NK-92 treated with Interleukin-12 subunit alpha and Interleukin-12 subunit beta, amount 100 ng/mL, for 24 hours (cell line): ENCODE results near the gene GSTM1.
"Not testable (repeated sequence)": the region's sequence is repeated elsewhere in the genome, so short reads cannot be mapped to it uniquely, and the experiment has no call there.

Experiments used
- DNase-seq: peaks from one replicate; lab custom pipeline; 2025; lab: John Stamatoyannopoulos, UW

Gene GSTM1

GRCh38 chr1:109659997-109660690, 27.5 kb upstream of the GSTM1 start:
- no peak for DNase-seq

- not testable (repeated sequence) for DNase-seq
Observed at GRCh38 chr1:109660691-109661026, 27.0 kb upstream of the GSTM1 start.

DNA sequence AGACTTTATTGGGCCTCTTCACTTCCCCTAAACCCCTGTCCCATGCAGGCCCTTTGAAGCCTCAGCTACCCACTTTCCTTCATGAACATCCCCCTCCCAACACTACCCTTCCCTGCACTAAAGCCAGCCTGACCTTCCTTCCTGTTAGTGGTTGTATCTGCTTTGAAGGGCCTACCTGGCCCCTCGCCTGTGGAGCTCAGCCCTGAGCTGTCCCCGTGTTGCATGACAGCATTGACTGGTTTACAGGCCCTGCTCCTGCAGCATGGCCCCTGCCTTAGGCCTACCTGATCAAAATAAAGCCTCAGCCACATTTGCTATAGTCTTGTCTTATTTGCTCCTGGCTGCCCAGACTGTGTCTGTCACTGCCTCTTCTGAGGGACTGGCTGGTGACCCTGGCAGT, 26.2 kb upstream of the GSTM1 start:
- DNase-seq = no peak

GRCh38 chr1:109664671-109665070, 22.9 kb upstream of the GSTM1 start:
- DNase-seq = no peak

- no peak for DNase-seq
Observed at GRCh38 chr1:109667452-109668122, 20.0 kb upstream of the GSTM1 start, which contains the start of gene GSTM2. Gene GSTM2, plus strand, starts transcription at chr1:109668057. Its CDS starts 59 bp downstream, at chr1:109668116.

DNA sequence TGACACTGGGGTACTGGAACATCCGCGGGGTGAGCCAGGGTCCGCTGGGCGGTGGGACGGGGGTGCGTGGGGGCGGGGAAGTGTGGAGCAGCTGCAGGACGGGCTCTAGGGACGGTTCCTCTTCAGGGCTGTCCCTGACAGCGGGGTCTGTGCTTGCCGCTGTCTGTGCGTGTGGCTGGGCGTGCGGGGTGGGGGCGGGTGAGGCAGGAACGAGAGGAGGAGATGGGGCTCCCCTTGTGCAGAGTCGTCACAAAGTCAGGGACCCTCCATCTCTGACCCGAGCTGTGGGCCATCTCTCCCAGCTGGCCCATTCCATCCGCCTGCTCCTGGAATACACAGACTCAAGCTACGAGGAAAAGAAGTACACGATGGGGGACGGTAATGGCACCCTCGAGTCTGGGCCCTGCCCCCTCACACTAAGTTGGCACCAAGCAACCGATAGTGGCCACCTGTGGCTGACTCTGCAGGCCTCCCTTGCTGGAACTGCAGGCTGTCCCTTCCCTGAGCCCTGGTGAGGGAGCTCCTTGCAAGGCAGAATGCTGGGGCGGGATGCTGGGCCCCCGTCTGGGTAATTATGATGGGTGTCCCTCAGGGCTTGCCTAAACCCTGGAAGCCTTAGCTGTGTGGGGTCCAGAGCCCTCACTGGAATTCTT, 19.4 kb upstream of the GSTM1 start:
- no peak for DNase-seq

DNA sequence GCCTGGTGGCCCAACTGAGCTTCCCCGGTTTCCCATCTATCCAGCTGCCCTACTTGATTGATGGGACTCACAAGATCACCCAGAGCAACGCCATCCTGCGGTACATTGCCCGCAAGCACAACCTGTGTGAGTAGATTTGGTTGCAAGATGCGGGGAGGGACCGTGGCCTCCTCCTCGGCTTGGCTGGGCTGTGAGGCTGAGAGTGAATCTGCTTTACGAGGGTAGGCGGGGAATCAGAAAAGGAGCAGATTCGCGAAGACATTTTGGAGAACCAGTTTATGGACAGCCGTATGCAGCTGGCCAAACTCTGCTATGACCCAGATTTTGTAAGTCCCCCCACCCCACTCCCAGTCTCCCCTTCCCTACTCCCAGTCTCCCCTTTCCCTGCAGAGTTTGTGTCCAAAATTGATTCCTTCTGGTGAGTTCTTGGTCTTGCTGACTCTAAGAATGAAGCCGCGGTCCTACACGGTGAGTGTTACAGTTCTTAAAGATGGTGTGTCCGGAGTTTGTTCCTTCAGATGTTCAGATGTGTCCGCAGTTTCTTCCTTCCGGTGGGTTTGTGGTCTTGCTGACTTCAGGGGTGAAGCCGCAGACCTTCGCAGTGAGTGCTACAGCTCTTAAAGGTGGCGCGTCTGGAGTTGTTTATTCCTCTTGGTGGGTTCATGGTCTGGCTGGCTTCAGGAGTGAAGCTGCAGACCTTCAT, 18.2 kb upstream of the GSTM1 start:
- peak; percentile 45 for DNase-seq

- DNase-seq = not testable (repeated sequence)
Observed at GRCh38 chr1:109669949-109670302, 17.7 kb upstream of the GSTM1 start.

- no peak for DNase-seq
Observed at GRCh38 chr1:109671067-109671466, 16.6 kb upstream of the GSTM1 start.

DNA sequence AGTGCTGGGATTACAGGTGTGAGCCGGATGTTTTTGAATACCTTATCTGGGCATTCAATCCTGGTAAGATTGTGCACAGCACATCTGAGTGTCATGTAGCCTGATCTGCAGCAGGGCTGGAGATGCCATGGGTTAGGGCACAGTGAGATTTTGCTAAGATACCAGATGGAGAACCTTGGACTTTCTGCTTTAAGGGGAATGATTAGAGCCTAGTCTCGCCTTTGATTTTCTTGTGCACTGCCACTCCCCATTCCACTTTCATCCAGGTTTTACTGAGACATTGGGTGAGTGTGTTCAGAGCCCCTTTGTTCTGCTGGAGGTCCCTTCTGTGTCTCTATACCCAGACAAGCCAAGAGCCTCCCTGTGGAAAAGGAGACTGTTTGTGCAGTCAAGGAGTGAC, 13.8 kb upstream of the GSTM1 start:
- DNase-seq = not testable (repeated sequence)

DNA sequence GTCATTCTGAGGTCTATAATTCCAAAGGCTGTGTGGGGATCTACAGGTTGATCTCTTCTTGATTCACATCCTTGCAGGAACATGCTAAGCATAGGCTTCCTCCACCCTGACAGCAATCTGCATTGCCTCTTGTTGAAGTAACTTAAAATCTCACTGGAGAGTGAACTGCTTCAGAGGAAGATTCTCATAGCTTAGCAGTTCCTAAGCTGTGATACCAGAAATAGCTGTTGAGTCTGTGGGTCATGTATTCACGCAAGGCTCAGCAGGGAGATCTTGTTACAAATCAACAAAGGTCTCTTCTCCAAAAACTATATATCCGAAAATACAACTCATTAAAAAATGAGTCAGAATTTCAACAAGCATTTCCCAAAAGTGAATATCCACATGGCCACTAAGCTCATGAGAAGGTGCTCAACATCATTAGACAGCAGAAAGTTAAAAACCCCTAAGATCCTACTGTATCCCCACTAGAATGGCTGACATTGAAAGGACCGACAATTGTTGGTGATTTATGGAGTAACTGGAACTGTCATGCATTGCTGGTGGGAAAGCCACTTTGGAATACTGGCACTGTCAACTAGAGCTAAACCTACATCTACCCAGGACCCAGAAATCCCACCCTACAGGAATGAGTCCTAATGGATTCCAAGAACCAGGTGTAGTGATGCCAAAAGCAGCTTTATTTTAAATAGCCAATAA, 10.8 kb upstream of the GSTM1 start:
- DNase-seq = not testable (repeated sequence)

DNA sequence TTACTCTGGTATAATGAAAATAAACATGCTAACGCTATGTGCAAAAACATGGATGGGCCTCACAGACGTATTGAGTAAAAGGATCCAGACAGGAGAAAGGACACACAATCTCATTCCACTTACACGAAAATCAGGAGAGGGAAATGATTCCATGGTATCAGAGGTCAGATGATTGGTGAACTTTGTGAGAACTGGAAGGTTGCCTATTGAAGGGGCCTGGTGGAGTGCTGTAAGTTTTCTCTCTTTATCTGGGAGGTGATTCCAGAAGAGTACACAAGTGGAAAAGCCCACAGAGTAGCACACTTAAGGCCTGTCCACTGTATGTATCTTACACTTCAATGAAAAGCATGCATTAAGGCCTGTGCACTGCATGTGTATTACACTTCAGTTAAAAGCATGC, 10.2 kb upstream of the GSTM1 start:
- no peak for DNase-seq

DNA sequence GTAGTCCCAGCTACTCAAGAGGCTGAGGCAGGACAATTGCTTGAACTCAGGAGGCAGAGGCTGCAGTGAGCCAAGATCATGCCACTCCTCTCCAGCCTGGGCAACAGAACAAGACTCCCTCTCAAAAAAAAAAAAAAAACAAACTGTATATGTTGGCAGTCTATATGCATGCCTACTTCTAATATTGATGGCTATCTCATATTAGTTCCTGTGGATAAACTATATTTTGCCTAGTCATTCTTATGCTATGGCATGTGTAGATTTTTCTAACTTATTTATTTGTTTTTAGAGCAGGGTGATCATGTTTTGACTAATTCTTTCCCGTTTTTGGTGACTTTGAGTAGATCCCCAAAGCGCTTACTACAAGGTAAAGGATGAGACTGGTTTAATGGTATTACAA, 9.0 kb upstream of the GSTM1 start:
- not testable (repeated sequence) for DNase-seq

DNA sequence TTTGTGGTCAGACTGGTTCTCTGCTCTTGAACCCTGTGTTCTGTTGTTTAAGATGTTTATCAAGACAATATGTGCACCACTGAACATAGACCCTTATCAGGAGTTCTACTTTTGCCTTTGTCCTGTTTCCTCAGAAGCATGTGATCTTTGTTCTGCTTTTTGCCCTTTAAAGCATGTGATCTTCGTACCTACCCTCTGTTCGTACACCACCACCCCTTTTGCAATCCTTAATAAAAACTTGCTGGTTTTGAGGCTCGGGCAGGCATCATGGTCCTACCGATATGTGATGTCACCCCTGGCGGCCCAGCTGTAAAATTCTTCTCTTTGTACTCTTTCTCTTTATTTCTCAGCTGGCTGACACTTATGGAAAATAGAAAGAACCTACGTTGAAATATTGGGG, 2.8 kb upstream of the GSTM1 start:
- not testable (repeated sequence) for DNase-seq

- DNase-seq = not testable (repeated sequence)
Observed at GRCh38 chr1:109685399-109685798, 2.2 kb upstream of the GSTM1 start.

- not testable (repeated sequence) for DNase-seq
Observed at GRCh38 chr1:109685890-109686289, 1.7 kb upstream of the GSTM1 start.

- not testable (repeated sequence) for DNase-seq
Observed at GRCh38 chr1:109687109-109687508, 508 bp upstream of the GSTM1 start.

DNA sequence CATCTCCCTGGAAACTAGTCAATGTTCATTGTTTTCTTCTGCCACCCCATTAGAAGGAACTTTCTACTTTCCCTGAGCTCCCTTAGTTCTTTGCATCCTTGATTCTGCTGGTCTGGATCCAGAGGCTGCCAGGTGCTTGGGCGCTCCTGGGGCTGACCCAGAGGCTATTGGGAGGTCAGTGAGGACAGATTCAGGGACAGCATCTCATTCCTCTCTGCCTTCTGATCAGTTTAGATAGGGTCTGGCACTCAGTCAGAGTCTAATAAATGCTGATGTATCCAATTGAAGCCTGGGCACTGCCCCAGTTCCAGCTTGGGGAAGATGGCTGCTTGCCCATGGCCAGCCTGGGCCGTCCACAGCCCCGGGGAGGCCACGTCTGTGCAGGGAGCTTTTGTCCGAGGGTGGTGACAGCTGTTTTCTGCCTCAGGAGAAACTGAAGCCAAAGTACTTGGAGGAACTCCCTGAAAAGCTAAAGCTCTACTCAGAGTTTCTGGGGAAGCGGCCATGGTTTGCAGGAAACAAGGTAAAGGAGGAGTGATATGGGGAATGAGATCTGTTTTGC, 2.3 kb downstream of the GSTM1 start:
- no peak for DNase-seq

DNA sequence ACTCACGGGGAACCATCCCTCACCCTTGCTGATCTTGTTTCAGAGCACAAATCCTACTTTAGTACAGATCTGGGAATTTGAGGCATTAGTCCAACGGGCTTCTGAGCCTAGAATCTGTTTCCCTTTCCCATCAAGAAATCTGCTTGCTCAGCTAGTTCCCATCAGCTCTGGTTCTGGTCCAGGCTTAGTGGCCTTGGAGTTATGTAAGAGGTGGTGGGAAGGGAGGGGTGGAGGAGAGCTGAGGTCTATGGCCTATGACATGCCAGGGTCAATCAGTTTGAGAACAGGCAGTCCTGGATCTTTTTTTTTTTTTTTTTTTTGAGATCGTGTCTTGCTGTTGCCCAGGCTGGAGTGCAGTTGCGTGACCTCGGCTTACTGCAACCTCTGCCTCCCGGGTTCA, 4.1 kb downstream of the GSTM1 start:
- DNase-seq = no peak

GRCh38 chr1:109694400-109694799, 6.8 kb downstream of the GSTM1 start:
- DNase-seq = not testable (repeated sequence)

- not testable (repeated sequence) for DNase-seq
Observed at GRCh38 chr1:109695138-109695537, 7.5 kb downstream of the GSTM1 start.

GRCh38 chr1:109697066-109697465, 9.4 kb downstream of the GSTM1 start:
- no peak for DNase-seq
